GM18526 (cell line): ENCODE results near the gene MORN2.

Experiments
- POLR2A ChIP-seq: IDR thresholded peaks from 3 replicates; pipeline ENCODE4 v1.6.1; 2011; ENCODE audit not compliant: insufficient read length; ENCODE audit errors: extremely low read depth

The MORN2 gene

DNA sequence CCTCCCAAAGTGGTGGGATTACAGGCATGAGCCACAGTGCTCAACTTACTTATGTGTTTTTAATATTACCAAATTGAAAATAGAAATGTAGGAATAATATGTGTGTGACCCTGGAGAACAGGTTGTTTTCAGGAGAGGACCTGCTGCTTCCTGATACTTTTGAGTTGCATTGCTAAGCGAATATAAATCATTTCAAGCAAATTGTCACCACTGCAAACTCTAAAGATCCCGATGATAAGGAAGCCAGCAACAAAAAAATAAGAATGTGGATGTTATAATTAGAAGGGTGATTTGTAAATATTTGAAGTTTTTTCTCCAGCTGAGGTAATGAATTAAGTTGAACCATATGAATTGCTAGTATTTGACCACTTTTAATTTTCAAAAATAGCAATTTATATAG, 54.8 kb downstream of the MORN2 start:
- TF ChIP-seq POLR2A = no peak
